Neural cell (in vitro differentiated cells): ENCODE results near the gene PDE10A.

Experiments
- CTCF ChIP-seq: fragments of 450-650 bp; IDR thresholded peaks from 2 replicates; pipeline ENCODE4 v1.5.1; 2014; ENCODE audit warnings: antibody characterized with exemption, mild to moderate bottlenecking, moderate library complexity; ENCODE audit not compliant: poor library complexity, severe bottlenecking
- EZH2 ChIP-seq: fragments of 200-600, 300-800 bp; shearing (Covaris generic), sonication (generic); IDR thresholded peaks from 2 replicates; pipeline ENCODE4 v1.6.1; 2014; ENCODE audit warnings: antibody characterized with exemption, low read length, borderline replicate concordance, mild to moderate bottlenecking; ENCODE audit not compliant: insufficient read depth, poor library complexity, severe bottlenecking
- POLR2AphosphoS5 ChIP-seq: IDR thresholded peaks from 2 replicates; pipeline ENCODE4 v1.6.1; 2012
- RAD21 ChIP-seq: fragments of 450-650 bp; conservative IDR thresholded peaks from 2 replicates; pipeline ENCODE4 v1.6.1; 2014; ENCODE audit warnings: antibody characterized with exemption, mild to moderate bottlenecking, moderate library complexity

- TF ChIP-seq EZH2, result no peak
- TF ChIP-seq CTCF, result no peak
- TF ChIP-seq POLR2AphosphoS5, result no peak
- no peak for TF ChIP-seq RAD21
Measured at GRCh38 chr6:165692106-165692653, 29.1 kb upstream of the PDE10A start.
